ENCODE results near the gene VTI1A. TPM values are rescaled to one million over a fixed set of nuclear protein-coding genes. Genes with fewer than 3 reads are reported as not detected.

The VTI1A gene
- total RNA-seq, 2 donors from 2014 or later, result 53.3 to 57.5 TPM

DNA sequence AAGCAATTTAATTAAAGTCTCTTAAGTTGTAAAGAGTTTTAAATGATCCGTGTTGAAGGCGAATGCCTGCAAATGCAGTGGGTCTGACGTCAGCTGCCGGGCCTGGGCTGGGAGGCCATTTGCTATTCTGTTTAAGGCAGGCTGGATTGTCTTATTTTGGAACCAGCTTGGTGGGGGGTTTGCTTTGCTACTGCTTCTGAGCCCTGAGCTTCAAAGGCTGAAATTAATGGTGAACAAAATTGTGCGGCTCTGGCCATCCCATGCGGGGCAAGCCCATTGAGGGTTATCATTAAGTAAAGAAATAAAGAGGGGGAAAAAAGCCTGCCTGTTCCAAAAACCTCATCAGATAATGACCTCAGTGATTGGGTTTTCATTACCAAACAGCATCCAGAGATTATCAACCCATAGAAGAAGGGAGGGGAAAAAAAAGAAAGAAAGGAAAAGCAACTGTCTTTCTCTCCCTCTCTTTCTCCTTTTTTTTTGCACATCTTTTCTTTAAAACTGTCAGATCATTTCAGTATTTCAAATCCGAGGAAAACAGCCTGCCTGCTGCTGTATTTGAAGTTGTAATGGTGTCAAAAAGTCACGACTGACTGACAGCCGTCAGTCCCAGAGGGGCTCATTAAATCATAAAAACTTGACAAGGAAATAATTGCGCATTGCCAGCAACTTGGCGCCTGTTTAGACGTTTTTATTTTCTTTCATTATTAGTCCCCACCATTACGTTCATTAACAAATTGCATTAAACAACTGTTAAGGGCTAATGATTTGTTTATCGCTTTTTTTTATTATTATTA, 371.2 kb downstream of the VTI1A start:
- Histone ChIP-seq H3K36me3 (no peaks in the 10 kb centered on the region), H3K27me3 (replicated peaks; ENCODE audit: insufficient read depth) (no peaks in the 10 kb centered on the region), H3K9me3 (no peaks in the 10 kb centered on the region), H3K4me1 (replicated peaks) (no peaks in the 10 kb centered on the region), H3K4me3 (no peak overlapping the region), H3K27ac (no peak overlapping the region)
- TF ChIP-seq POLR2A (IDR thresholded peaks at IDR 0.05) (no peak), POLR2AphosphoS5 (IDR thresholded peaks at IDR 0.05) (no peak), CTCF (IDR thresholded peaks at IDR 0.05) (no peak)
- WGBS, result 92% methylated on average over 14 of the region's 14 CpGs
- no peak for DNase-seq (ENCODE audit: low spot score)
- intact Hi-C loops (cut with DNase I), result no loop called here

- Histone ChIP-seq H3K27ac (no peak overlapping the region), H3K4me1 (replicated peaks) (no peaks in the 10 kb centered on the region), H3K4me3 (no peak overlapping the region), H3K27me3 (replicated peaks; ENCODE audit: insufficient read depth) (no peaks in the 10 kb centered on the region), H3K9me3 (no peaks in the 10 kb centered on the region), H3K36me3 (no peaks in the 10 kb centered on the region)
- TF ChIP-seq POLR2AphosphoS5 (IDR thresholded peaks at IDR 0.05) (no peak), CTCF (IDR thresholded peaks at IDR 0.05) (no peak), POLR2A (IDR thresholded peaks at IDR 0.05) (no peak)
- no peak for DNase-seq (ENCODE audit: low spot score)
- 90% methylated on average over 7 of the region's 7 CpGs for WGBS
- intact Hi-C loops (cut with DNase I), result no loop called here
Measured at GRCh38 chr10:112819231-112819630, 372.2 kb downstream of the VTI1A start.

GRCh38 chr10:112820320-112820719, 373.3 kb downstream of the VTI1A start:
- no peak for DNase-seq (ENCODE audit: low spot score)
- Histone ChIP-seq H3K9me3 (no peaks in the 10 kb centered on the region), H3K27ac (no peak overlapping the region), H3K4me1 (replicated peaks) (no peaks in the 10 kb centered on the region), H3K36me3 (no peaks in the 10 kb centered on the region), H3K4me3 (no peak overlapping the region), H3K27me3 (replicated peaks; ENCODE audit: insufficient read depth) (no peaks in the 10 kb centered on the region)
- WGBS, result 88% methylated on average over 1 of the region's 1 CpG
- intact Hi-C loops (cut with DNase I), result no loop called here
- TF ChIP-seq POLR2AphosphoS5 (IDR thresholded peaks at IDR 0.05), result no peak
- TF ChIP-seq POLR2A (IDR thresholded peaks at IDR 0.05), result no peak
- no peak for TF ChIP-seq CTCF (IDR thresholded peaks at IDR 0.05)

DNA sequence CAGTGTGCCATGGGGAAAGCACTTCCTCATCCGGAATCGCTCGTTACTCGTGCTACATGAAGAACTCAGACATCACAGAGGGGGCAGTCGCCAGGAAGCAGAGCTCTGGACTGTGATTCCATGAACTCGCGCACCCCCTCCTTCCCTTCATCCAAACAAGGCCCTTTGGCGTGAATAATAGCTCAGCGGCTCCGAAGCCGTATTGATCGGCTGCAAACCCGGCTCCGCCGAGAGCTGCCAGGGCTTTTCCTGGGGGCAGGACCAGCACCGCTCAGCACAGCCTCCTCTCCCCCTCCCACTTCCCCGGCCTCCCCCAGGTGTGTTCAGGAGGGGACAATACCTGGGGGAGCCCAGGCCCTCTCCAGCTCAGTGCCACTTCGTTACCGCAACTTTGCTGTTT, 374.0 kb downstream of the VTI1A start:
- DNase-seq (ENCODE audit: low spot score), result no peak
- Histone ChIP-seq H3K4me1 (replicated peaks) (no peaks in the 10 kb centered on the region), H3K27ac (no peak overlapping the region), H3K9me3 (no peaks in the 10 kb centered on the region), H3K27me3 (replicated peaks; ENCODE audit: insufficient read depth) (no peaks in the 10 kb centered on the region), H3K4me3 (no peak overlapping the region), H3K36me3 (no peaks in the 10 kb centered on the region)
- TF ChIP-seq POLR2A (IDR thresholded peaks at IDR 0.05), result no peak
- TF ChIP-seq CTCF (IDR thresholded peaks at IDR 0.05), result no peak
- no peak for TF ChIP-seq POLR2AphosphoS5 (IDR thresholded peaks at IDR 0.05)
- 99% methylated on average over 19 of the region's 19 CpGs for WGBS
- intact Hi-C loops (cut with DNase I), result no loop called here

DNA sequence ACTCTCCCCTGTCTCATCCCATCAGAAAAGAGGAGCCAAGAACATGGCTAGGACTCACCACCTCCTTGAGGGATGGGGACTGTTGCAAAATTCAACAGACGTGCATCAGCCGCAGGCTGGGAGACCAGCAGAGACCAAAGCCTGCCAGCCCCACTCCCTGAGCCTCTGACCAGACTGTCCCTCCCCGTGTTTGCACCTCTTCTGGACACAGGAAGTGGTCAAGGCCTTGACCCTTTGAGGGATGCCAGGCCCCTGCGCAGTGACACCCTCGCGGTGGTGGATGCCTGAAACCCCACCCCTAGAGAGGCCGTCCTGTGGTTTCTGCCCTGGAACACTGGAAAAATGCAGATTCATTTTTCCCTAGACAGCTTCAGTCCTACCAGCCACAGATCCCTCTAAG, 374.6 kb downstream of the VTI1A start:
- Histone ChIP-seq H3K36me3 (no peaks in the 10 kb centered on the region), H3K9me3 (no peaks in the 10 kb centered on the region), H3K4me1 (replicated peaks) (no peaks in the 10 kb centered on the region), H3K4me3 (no peak overlapping the region), H3K27me3 (replicated peaks; ENCODE audit: insufficient read depth) (no peaks in the 10 kb centered on the region), H3K27ac (no peak overlapping the region)
- TF ChIP-seq POLR2AphosphoS5 (IDR thresholded peaks at IDR 0.05) (no peak), CTCF (IDR thresholded peaks at IDR 0.05) (no peak), POLR2A (IDR thresholded peaks at IDR 0.05) (no peak)
- 91% methylated on average over 7 of the region's 7 CpGs for WGBS
- intact Hi-C loops (cut with DNase I), result no loop called here
- no peak for DNase-seq (ENCODE audit: low spot score)
